GM12864 (cell line): ENCODE measurements around the gene GREM1.

ENCODE experiments used
- DNase-seq: peaks from one replicate; pipeline ENCODE4 v3.0.0-alpha.2; 2011; ENCODE audit warnings: low read depth
- H3K4me3 ChIP-seq: 2 replicates; pipeline ENCODE4 v1.5.1; 2011; ENCODE audit warnings: mild to moderate bottlenecking, low read depth, low read length, control low read depth
- TF ChIP-seq, protein P1 (sequence below): IDR thresholded peaks from 2 replicates; pipeline ENCODE4 v1.5.1; 2011; ENCODE audit warnings: low read depth, mild to moderate bottlenecking, moderate library complexity, low read length, control low read depth, inconsistent platforms; ENCODE audit errors: missing control alignments

The GREM1 gene

DNA sequence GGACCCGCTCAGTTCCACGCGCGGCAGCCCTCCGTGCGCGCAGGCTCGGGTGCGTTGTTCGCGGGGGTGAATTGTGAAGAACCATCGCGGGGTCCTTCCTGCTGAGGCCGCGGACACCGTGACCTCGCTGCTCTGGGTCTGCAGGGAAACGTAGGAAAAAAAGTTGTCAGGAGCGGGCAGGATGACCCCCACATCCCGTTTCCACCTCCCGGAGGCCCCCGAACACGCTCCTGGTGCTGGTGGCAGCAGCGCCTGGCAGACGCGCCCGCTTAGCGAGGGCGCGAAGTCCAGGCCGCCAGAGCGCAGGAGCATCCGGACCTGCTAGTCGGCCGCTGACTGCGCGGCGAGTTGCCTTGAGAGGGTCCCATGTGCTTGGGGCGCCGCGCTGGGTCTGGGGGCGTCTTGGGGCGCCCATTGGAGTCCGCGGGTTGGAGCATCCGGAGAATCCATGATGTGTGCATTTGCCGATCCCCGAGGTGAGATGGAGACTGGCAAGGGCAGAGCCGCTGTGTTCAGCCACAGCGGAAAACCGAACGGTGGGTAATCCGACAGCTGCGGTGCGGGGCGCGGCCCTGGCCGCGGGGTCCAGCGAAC, 520 bp downstream of the GREM1 start:
- TF ChIP-seq, protein P1, sequence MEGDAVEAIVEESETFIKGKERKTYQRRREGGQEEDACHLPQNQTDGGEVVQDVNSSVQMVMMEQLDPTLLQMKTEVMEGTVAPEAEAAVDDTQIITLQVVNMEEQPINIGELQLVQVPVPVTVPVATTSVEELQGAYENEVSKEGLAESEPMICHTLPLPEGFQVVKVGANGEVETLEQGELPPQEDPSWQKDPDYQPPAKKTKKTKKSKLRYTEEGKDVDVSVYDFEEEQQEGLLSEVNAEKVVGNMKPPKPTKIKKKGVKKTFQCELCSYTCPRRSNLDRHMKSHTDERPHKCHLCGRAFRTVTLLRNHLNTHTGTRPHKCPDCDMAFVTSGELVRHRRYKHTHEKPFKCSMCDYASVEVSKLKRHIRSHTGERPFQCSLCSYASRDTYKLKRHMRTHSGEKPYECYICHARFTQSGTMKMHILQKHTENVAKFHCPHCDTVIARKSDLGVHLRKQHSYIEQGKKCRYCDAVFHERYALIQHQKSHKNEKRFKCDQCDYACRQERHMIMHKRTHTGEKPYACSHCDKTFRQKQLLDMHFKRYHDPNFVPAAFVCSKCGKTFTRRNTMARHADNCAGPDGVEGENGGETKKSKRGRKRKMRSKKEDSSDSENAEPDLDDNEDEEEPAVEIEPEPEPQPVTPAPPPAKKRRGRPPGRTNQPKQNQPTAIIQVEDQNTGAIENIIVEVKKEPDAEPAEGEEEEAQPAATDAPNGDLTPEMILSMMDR: no peak
- H3K4me3 ChIP-seq: no peak overlapping the region
- DNase-seq: no peak

DNA sequence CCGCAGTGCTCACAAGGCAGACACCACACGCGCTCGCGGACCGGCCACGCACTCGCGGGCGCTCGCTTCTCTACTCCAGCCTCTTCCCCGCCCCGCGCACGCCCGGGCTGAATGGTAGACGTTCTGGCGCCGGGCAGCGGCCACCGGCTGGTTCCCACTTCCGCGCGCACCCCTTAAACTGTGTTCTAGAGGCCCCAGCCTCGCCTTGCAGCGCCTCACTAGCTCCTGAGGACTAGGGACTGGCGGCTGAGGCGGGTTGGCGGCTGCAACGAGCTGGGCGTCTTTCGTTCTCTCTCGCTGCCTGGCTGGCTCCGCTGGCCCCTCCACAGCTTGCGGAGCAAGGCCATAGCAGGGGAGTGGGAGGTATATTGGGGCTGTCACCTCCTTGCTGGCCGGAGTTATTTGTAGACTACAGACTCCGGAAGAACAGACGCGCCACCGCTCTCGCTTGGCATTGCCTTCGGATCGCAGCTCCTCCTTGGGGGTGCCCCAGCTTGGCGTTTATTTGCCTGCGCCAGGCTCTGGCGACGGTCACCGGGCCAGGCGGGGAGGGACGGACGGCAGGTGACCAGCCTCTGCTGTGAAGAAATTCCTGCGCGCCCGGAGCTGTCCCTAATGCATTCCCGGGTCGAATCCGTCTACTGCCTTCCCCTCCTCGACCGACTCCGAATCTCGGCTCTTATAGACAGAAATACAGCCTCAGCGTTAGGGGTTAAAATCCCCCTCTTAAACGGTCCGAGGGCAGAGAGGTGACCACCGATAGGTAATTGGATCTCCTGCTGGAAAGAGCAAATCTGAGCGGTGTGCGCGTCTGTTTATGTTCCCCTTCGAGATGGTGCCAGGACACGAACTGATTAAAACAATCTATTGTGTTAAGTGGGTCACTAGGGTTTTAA, 1.3 kb downstream of the GREM1 start:
- no peak overlapping the region for H3K4me3 ChIP-seq
- no peak for DNase-seq
- TF ChIP-seq, protein P1: no peak

DNA sequence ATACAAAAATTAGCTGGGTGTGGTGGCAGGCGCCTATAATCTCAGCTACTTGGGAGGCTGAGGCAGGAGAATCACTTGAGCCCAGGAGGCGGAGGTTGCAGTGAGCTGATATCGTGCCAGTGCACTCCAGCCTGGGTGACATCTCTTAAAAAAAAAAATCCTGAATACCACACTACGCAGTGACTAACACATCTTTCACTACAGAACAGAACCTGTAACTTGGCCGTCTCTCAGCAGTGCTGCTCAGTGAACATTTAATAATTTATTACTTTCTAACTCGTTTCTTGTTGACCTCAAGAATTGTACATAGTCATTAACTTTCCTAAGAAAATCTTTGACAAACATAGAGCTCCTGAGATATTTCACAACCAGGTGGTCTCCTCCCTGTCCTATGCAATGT, 3.8 kb downstream of the GREM1 start:
- TF ChIP-seq, protein P1: no peak
- H3K4me3 ChIP-seq: no peak overlapping the region
- no peak for DNase-seq

DNA sequence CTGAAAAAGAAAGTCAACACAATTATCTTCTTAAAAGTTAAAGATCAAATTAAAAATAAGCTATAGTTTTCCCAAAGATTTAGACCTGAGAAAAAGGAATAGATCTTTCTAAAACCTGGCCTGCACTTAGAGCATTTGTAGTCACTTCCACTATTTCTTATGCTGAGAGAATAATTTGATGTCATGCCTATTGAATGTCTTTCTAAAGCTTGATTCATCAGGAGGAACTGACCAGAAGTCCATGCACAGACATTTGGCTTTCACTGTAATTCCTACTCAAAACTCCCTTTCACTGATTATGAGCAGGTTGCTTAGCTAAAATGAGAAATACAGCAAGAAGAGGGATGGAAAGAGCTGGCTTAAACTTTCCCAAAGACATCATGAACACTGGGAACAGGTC, 4.3 kb downstream of the GREM1 start:
- DNase-seq: no peak
- no peak overlapping the region for H3K4me3 ChIP-seq
- TF ChIP-seq, protein P1: no peak

DNA sequence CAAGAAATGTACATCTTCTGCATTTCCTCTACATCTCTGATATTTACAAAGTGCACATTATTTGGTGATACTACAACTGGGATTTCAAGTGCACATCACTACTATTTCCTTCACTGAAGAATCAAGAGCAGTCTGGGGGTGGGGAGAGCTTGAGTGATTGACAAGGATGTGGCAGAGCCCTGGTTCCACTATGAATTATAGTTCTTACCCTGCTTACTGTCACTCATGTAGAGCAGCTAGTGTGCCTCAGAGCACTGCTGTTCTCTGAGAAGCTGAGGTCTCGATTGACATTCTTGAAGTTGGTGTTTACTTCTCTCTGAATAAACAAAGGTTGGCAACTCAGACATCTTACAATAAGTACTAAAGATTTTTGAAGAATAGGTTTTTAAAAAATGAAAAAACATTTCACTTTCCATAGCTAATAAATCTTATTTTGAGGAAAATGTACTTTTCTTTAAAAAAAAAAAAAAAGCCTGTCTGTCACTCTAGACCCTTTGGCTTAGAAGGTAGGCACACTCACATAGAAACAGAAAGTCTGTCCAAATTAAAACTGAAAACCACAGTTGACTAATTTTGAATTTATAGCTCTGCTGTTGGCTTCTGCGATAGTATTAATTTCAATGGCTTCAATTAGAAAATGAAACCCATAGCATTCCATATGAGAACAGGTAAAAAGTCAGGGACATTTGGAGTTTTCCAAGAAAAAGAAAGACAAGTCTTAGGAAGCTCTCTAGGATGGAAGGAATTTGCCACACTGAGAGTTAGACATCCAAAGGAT, 5.6 kb downstream of the GREM1 start:
- TF ChIP-seq, protein P1: no peak
- no peak overlapping the region for H3K4me3 ChIP-seq
- DNase-seq: peak; percentile 43

DNA sequence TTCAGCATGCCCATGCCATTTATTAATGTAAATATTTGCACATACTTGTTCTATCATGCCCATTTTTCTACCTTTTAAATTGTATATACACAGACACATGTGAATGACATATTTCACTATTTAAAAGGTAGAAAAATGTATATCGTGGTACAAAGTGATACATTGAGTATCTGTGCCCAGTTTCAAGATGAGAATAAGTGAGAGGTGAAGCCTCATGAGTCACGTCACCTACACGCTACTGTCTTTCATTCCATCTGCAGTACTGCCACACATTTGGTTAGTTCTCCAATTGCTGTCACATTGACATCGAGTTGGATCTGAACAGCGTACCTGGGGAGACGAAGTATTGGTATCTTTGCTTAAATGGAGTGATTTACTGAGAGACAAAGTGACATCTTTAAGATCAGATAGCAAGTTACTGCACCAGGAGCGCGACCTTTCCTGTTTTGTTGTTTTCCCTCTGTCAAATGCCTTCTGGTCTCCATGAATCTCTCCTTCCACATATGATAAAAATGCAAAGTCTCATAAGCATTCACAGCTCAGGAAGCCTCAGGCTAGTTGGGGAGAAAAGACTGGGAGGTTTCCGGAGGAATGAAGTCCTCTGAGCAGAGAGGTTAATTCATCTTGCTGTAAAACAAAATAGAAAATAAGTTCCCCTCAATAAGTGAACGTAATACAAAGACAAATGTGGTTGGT, 12.0 kb downstream of the GREM1 start:
- no peak overlapping the region for H3K4me3 ChIP-seq
- TF ChIP-seq, protein P1: no peak
- DNase-seq: no peak
